ENCODE results near the gene CADPS2. TPM values are rescaled to one million over a fixed set of nuclear protein-coding genes. Genes with fewer than 3 reads are reported as not detected.
"Not testable (repeated sequence)": the region's sequence is repeated elsewhere in the genome, so short reads cannot be mapped to it uniquely, and the experiment has no call there.

The CADPS2 gene
- total and polyA plus RNA-seq, 9 donors, result 4.4 to 11.3 (median 7.4) TPM

- WGBS (ENCODE audit: insufficient coverage), result no CpG with 5 or more reads among the region's 2 CpGs
- H3K27me3 ChIP-seq (ENCODE audit: control insufficient read depth, insufficient read depth, low read length), result no peaks in the 10 kb centered on the region
- H3K36me3 ChIP-seq (ENCODE audit: control insufficient read depth, insufficient read depth, low read length), result no peaks in the 10 kb centered on the region
These were observed 191.6 kb downstream of the CADPS2 start for GRCh38 chr7:122694697-122695096.

GRCh38 chr7:122692769-122693309 is 193.4 kb downstream of the CADPS2 start:
- 96% methylated on average over 3 of the region's 3 CpGs for WGBS (ENCODE audit: insufficient coverage)
- no peak overlapping the region for H3K27ac ChIP-seq (ENCODE audit: low read length)
- no peaks in the 10 kb centered on the region for H3K9me3 ChIP-seq (replicated peaks; ENCODE audit: control insufficient read depth, low read depth, low read length)
- H3K4me3 ChIP-seq (ENCODE audit: low read length), result no peak overlapping the region
- no peaks in the 10 kb centered on the region for H3K36me3 ChIP-seq (ENCODE audit: control insufficient read depth, insufficient read depth, low read length)
- no peak for DNase-seq
- H3K4me1 ChIP-seq (ENCODE audit: control insufficient read depth, insufficient read depth, low read length), result peaks cover 3% of the 10 kb centered on the region
- H3K27me3 ChIP-seq (ENCODE audit: control insufficient read depth, insufficient read depth, low read length), result no peaks in the 10 kb centered on the region

More at GRCh38 chr7:122694697-122695096, 191.6 kb downstream of the CADPS2 start:
- Histone ChIP-seq H3K9me3 (replicated peaks; ENCODE audit: control insufficient read depth, low read depth, low read length) (no peaks in the 10 kb centered on the region), H3K27ac (ENCODE audit: low read length) (no peak overlapping the region), H3K4me3 (ENCODE audit: low read length) (no peak overlapping the region), H3K4me1 (ENCODE audit: control insufficient read depth, insufficient read depth, low read length) (peaks cover 3% of the 10 kb centered on the region)
- no peak for DNase-seq

- WGBS (ENCODE audit: insufficient coverage), result 91% methylated on average over 14 of the region's 14 CpGs
- peak; percentile 31 for DNase-seq
- H3K36me3 ChIP-seq (ENCODE audit: control insufficient read depth, insufficient read depth, low read length), result no peaks in the 10 kb centered on the region
These were observed 194.6 kb downstream of the CADPS2 start for GRCh38 chr7:122691569-122692235.

GRCh38 chr7:122689346-122690109 is 196.7 kb downstream of the CADPS2 start:
- H3K27ac ChIP-seq (ENCODE audit: low read length), result no peak overlapping the region
- H3K9me3 ChIP-seq (replicated peaks; ENCODE audit: control insufficient read depth, low read depth, low read length), result no peaks in the 10 kb centered on the region
- no peaks in the 10 kb centered on the region for H3K27me3 ChIP-seq (ENCODE audit: control insufficient read depth, insufficient read depth, low read length)
- H3K36me3 ChIP-seq (ENCODE audit: control insufficient read depth, insufficient read depth, low read length), result no peaks in the 10 kb centered on the region
- H3K4me3 ChIP-seq (ENCODE audit: low read length), result no peak overlapping the region
- peaks cover 8% of the 10 kb centered on the region for H3K4me1 ChIP-seq (ENCODE audit: control insufficient read depth, insufficient read depth, low read length)
- 91% methylated on average over 13 of the region's 13 CpGs for WGBS (ENCODE audit: insufficient coverage)
- no peak for DNase-seq

More at GRCh38 chr7:122691569-122692235, 194.6 kb downstream of the CADPS2 start:
- H3K9me3 ChIP-seq (replicated peaks; ENCODE audit: control insufficient read depth, low read depth, low read length), result no peaks in the 10 kb centered on the region
- no peak overlapping the region for H3K27ac ChIP-seq (ENCODE audit: low read length)
- H3K27me3 ChIP-seq (ENCODE audit: control insufficient read depth, insufficient read depth, low read length), result no peaks in the 10 kb centered on the region
- H3K4me3 ChIP-seq (ENCODE audit: low read length), result no peak overlapping the region
- peaks cover 4% of the 10 kb centered on the region for H3K4me1 ChIP-seq (ENCODE audit: control insufficient read depth, insufficient read depth, low read length)

GRCh38 chr7:122688400-122688998 is 197.8 kb downstream of the CADPS2 start:
- H3K4me3 ChIP-seq (ENCODE audit: low read length), result no peak overlapping the region
- H3K4me1 ChIP-seq (ENCODE audit: control insufficient read depth, insufficient read depth, low read length), result peaks cover 8% of the 10 kb centered on the region
- DNase-seq, result peak; percentile 63
- WGBS (ENCODE audit: insufficient coverage), result no CpG with 5 or more reads among the region's 6 CpGs
- H3K9me3 ChIP-seq (replicated peaks; ENCODE audit: control insufficient read depth, low read depth, low read length), result no peaks in the 10 kb centered on the region
- H3K27me3 ChIP-seq (ENCODE audit: control insufficient read depth, insufficient read depth, low read length), result no peaks in the 10 kb centered on the region
- no peak overlapping the region for H3K27ac ChIP-seq (ENCODE audit: low read length)
- H3K36me3 ChIP-seq (ENCODE audit: control insufficient read depth, insufficient read depth, low read length), result no peaks in the 10 kb centered on the region

- H3K4me3 ChIP-seq (ENCODE audit: low read length), result no peak overlapping the region
- H3K36me3 ChIP-seq (ENCODE audit: control insufficient read depth, insufficient read depth, low read length), result no peaks in the 10 kb centered on the region
- H3K27me3 ChIP-seq (ENCODE audit: control insufficient read depth, insufficient read depth, low read length), result no peaks in the 10 kb centered on the region
- DNase-seq, result no peak
- peaks cover 6% of the 10 kb centered on the region for H3K4me1 ChIP-seq (ENCODE audit: control insufficient read depth, insufficient read depth, low read length)
- WGBS (ENCODE audit: insufficient coverage), result 55% methylated on average over 8 of the region's 10 CpGs
- H3K27ac ChIP-seq (ENCODE audit: low read length), result no peak overlapping the region
- no peaks in the 10 kb centered on the region for H3K9me3 ChIP-seq (replicated peaks; ENCODE audit: control insufficient read depth, low read depth, low read length)
These were observed 199.8 kb downstream of the CADPS2 start for GRCh38 chr7:122686360-122686878.

- no peak overlapping the region for H3K4me3 ChIP-seq (ENCODE audit: low read length)
- no peaks in the 10 kb centered on the region for H3K9me3 ChIP-seq (replicated peaks; ENCODE audit: control insufficient read depth, low read depth, low read length)
- DNase-seq, result no peak
- peaks cover 4% of the 10 kb centered on the region for H3K4me1 ChIP-seq (ENCODE audit: control insufficient read depth, insufficient read depth, low read length)
- no peaks in the 10 kb centered on the region for H3K36me3 ChIP-seq (ENCODE audit: control insufficient read depth, insufficient read depth, low read length)
- no CpG with 5 or more reads among the region's 2 CpGs for WGBS (ENCODE audit: insufficient coverage)
- no peaks in the 10 kb centered on the region for H3K27me3 ChIP-seq (ENCODE audit: control insufficient read depth, insufficient read depth, low read length)
- H3K27ac ChIP-seq (ENCODE audit: low read length), result no peak overlapping the region
These were observed 201.8 kb downstream of the CADPS2 start for GRCh38 chr7:122684504-122684903.

GRCh38 chr7:122682815-122683550 is 203.3 kb downstream of the CADPS2 start:
- 41% methylated on average over 4 of the region's 8 CpGs for WGBS (ENCODE audit: insufficient coverage)
- no peaks in the 10 kb centered on the region for H3K27me3 ChIP-seq (ENCODE audit: control insufficient read depth, insufficient read depth, low read length)
- no peak overlapping the region for H3K27ac ChIP-seq (ENCODE audit: low read length)
- no peak overlapping the region for H3K4me3 ChIP-seq (ENCODE audit: low read length)
- H3K36me3 ChIP-seq (ENCODE audit: control insufficient read depth, insufficient read depth, low read length), result no peaks in the 10 kb centered on the region
- H3K9me3 ChIP-seq (replicated peaks; ENCODE audit: control insufficient read depth, low read depth, low read length), result no peaks in the 10 kb centered on the region
- peaks cover 4% of the 10 kb centered on the region for H3K4me1 ChIP-seq (ENCODE audit: control insufficient read depth, insufficient read depth, low read length)
- DNase-seq, result no peak

GRCh38 chr7:122681186-122681585 is 205.1 kb downstream of the CADPS2 start:
- not testable (repeated sequence) for DNase-seq; H3K4me3 ChIP-seq (ENCODE audit: low read length); H3K27me3 ChIP-seq (ENCODE audit: control insufficient read depth, insufficient read depth, low read length); H3K36me3 ChIP-seq (ENCODE audit: control insufficient read depth, insufficient read depth, low read length); H3K27ac ChIP-seq (ENCODE audit: low read length); H3K4me1 ChIP-seq (ENCODE audit: control insufficient read depth, insufficient read depth, low read length); H3K9me3 ChIP-seq (replicated peaks; ENCODE audit: control insufficient read depth, low read depth, low read length)
- WGBS (ENCODE audit: insufficient coverage), result 93% methylated on average over 10 of the region's 16 CpGs
